HG03045 (cell line): ENCODE measurements around the gene ZNF609.

Experiments used
- ATAC-seq: cut with Tn5 transposase; IDR thresholded peaks from one replicate; pipeline ENCODE4 v1.9.1; 2021; ENCODE audit warnings: mild to moderate bottlenecking, moderate library complexity; ENCODE audit not compliant: unreplicated experiment

Gene ZNF609

GRCh38 chr15:64716452-64716851 lies 256.1 kb downstream of the ZNF609 start:
- no peak for ATAC-seq

- ATAC-seq: no peak
These were observed 256.8 kb downstream of the ZNF609 start for GRCh38 chr15:64717130-64717529.

GRCh38 chr15:64717735-64718495 lies 257.5 kb downstream of the ZNF609 start:
- no peak for ATAC-seq

- ATAC-seq: no peak
These were observed 259.8 kb downstream of the ZNF609 start for GRCh38 chr15:64720188-64720587.

- ATAC-seq: no peak
These were observed 269.8 kb downstream of the ZNF609 start for GRCh38 chr15:64730151-64730550.

- no peak for ATAC-seq
These were observed 270.8 kb downstream of the ZNF609 start for GRCh38 chr15:64731012-64731804.

- ATAC-seq: no peak
These were observed 271.4 kb downstream of the ZNF609 start for GRCh38 chr15:64731805-64732151.

- ATAC-seq: no peak
These were observed 271.9 kb downstream of the ZNF609 start for GRCh38 chr15:64732156-64732860.
